Measurements from ENCODE around the gene SERP2.

SERP2 gene

DNA sequence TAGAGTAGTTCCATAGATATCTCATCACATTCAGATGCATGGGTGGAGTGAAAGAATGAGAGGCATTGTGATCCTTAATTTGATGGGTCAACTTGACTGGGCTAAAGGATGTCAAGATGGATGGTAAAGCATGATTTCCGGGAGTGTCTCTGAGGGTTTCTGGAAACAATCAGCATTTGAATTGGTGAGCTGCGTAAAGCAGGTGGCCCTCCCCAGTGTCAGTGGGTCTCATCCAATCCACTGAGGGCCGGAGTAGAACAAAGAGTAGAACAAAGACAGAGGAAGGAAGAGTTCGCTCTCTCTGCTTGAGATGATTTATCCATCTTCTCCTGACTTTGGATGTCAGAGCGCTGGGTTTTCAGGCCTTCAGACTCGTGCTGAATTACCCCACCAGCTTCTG, 43.1 kb downstream of the SERP2 start:
- Histone ChIP-seq H3K4me2 (ENCODE audit: low read depth, low read length, poor library complexity, severe bottlenecking) (no peak overlapping the region), H4K20me1 (ENCODE audit: low read depth, low read length) (no peaks in the 10 kb centered on the region), H3K9ac (ENCODE audit: low read length) (no peak overlapping the region), H3K9me3 (ENCODE audit: insufficient read depth, low read length) (no peaks in the 10 kb centered on the region), H2AFZ (ENCODE audit: low read depth, low read length, severe bottlenecking) (no peak overlapping the region), H3K36me3 (ENCODE audit: low read length) (no peaks in the 10 kb centered on the region), H3K4me3 (ENCODE audit: insufficient read depth, low read length, poor library complexity, severe bottlenecking) (no peak overlapping the region), H3K27me3 (ENCODE audit: low read length) (no peaks in the 10 kb centered on the region), H3K79me2 (ENCODE audit: insufficient read depth, low read length) (no peaks in the 10 kb centered on the region), H3K9me2 (replicated peaks; ENCODE audit: insufficient read depth, low read length) (no peaks in the 10 kb centered on the region), H3K27ac (ENCODE audit: low read depth, low read length) (no peak overlapping the region), H3F3A (ENCODE audit: insufficient read depth) (no peaks in the 10 kb centered on the region)
- TF ChIP-seq EZH2phosphoT487 (conservative IDR thresholded peaks at IDR 0.05; ENCODE audit: low read length) = no peak
- TF ChIP-seq, protein P1, sequence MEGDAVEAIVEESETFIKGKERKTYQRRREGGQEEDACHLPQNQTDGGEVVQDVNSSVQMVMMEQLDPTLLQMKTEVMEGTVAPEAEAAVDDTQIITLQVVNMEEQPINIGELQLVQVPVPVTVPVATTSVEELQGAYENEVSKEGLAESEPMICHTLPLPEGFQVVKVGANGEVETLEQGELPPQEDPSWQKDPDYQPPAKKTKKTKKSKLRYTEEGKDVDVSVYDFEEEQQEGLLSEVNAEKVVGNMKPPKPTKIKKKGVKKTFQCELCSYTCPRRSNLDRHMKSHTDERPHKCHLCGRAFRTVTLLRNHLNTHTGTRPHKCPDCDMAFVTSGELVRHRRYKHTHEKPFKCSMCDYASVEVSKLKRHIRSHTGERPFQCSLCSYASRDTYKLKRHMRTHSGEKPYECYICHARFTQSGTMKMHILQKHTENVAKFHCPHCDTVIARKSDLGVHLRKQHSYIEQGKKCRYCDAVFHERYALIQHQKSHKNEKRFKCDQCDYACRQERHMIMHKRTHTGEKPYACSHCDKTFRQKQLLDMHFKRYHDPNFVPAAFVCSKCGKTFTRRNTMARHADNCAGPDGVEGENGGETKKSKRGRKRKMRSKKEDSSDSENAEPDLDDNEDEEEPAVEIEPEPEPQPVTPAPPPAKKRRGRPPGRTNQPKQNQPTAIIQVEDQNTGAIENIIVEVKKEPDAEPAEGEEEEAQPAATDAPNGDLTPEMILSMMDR (IDR thresholded peaks at IDR 0.05; ENCODE audit: insufficient read depth, low read length, poor library complexity, severe bottlenecking) = no peak

DNA sequence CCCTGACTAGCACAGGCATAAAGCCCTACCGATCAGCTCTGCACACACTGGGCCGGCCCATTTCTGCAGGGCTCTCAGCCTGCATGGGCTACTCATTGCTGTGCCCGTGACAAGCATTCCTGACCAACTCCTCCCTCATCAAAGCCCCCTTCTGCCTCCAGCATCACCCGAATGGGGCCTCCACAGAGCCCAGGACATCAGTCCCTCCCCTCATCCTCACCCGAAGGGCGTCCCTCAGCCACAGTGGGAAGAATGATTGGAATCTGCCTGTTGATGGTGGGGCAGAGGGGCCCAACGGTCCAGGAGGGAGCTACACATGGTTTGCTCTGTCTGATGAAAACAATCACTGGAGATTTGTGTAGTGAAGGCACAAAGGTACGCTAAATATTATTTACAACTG, 43.8 kb downstream of the SERP2 start:
- no peaks in the 10 kb centered on the region for H3K79me2 ChIP-seq (ENCODE audit: insufficient read depth, low read length)
- no peaks in the 10 kb centered on the region for H3K9me2 ChIP-seq (replicated peaks; ENCODE audit: insufficient read depth, low read length)
- H2AFZ ChIP-seq (ENCODE audit: low read depth, low read length, severe bottlenecking) = no peak overlapping the region
- no peak overlapping the region for H3K9ac ChIP-seq (ENCODE audit: low read length)
- H3K27me3 ChIP-seq (ENCODE audit: low read length) = no peaks in the 10 kb centered on the region
- no peaks in the 10 kb centered on the region for H3K9me3 ChIP-seq (ENCODE audit: insufficient read depth, low read length)
- no peak overlapping the region for H3K4me3 ChIP-seq (ENCODE audit: insufficient read depth, low read length, poor library complexity, severe bottlenecking)
- H4K20me1 ChIP-seq (ENCODE audit: low read depth, low read length) = no peaks in the 10 kb centered on the region
- TF ChIP-seq, protein P1 (IDR thresholded peaks at IDR 0.05; ENCODE audit: insufficient read depth, low read length, poor library complexity, severe bottlenecking) = no peak
- no peak for TF ChIP-seq EZH2phosphoT487 (conservative IDR thresholded peaks at IDR 0.05; ENCODE audit: low read length)
- H3F3A ChIP-seq (ENCODE audit: insufficient read depth) = no peaks in the 10 kb centered on the region
- no peak overlapping the region for H3K4me2 ChIP-seq (ENCODE audit: low read depth, low read length, poor library complexity, severe bottlenecking)
- H3K36me3 ChIP-seq (ENCODE audit: low read length) = no peaks in the 10 kb centered on the region
- no peak overlapping the region for H3K27ac ChIP-seq (ENCODE audit: low read depth, low read length)

DNA sequence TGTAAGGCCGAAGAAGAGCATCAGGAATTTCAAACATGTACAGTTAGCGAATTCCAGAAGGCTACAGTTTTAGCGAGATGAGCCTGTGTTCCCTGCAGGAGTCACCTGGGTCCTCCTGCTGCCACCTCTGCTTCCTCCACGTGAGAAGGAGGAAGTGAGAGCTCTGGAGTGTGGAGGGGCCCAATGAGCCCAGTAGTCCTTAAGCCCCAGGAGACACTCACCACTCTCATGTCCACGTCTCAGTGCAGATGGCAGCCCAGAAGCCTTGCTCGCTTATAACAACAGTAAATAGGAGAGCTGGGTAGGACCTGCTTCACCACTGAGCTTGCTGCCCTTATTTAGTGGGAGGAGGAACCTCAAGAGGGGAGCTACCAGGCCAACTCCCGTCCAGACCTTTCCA, 44.3 kb downstream of the SERP2 start:
- H3K9ac ChIP-seq (ENCODE audit: low read length) = no peak overlapping the region
- no peak for TF ChIP-seq EZH2phosphoT487 (conservative IDR thresholded peaks at IDR 0.05; ENCODE audit: low read length)
- TF ChIP-seq, protein P1 (IDR thresholded peaks at IDR 0.05; ENCODE audit: insufficient read depth, low read length, poor library complexity, severe bottlenecking) = no peak
- H3K4me3 ChIP-seq (ENCODE audit: insufficient read depth, low read length, poor library complexity, severe bottlenecking) = no peak overlapping the region
- H3F3A ChIP-seq (ENCODE audit: insufficient read depth) = no peaks in the 10 kb centered on the region
- H4K20me1 ChIP-seq (ENCODE audit: low read depth, low read length) = no peaks in the 10 kb centered on the region
- H3K9me3 ChIP-seq (ENCODE audit: insufficient read depth, low read length) = no peaks in the 10 kb centered on the region
- H3K36me3 ChIP-seq (ENCODE audit: low read length) = no peaks in the 10 kb centered on the region
- no peak overlapping the region for H2AFZ ChIP-seq (ENCODE audit: low read depth, low read length, severe bottlenecking)
- no peaks in the 10 kb centered on the region for H3K79me2 ChIP-seq (ENCODE audit: insufficient read depth, low read length)
- no peaks in the 10 kb centered on the region for H3K27me3 ChIP-seq (ENCODE audit: low read length)
- no peaks in the 10 kb centered on the region for H3K9me2 ChIP-seq (replicated peaks; ENCODE audit: insufficient read depth, low read length)
- no peak overlapping the region for H3K27ac ChIP-seq (ENCODE audit: low read depth, low read length)
- H3K4me2 ChIP-seq (ENCODE audit: low read depth, low read length, poor library complexity, severe bottlenecking) = no peak overlapping the region
